Fibroblast of peridontal ligament (primary cell): ENCODE measurements around the gene ATG4A.

ENCODE experiments used
- DNase-seq: peaks from one replicate; pipeline ENCODE4 v3.0.0-alpha.2; 2010; ENCODE audit errors: extremely low read depth

The ATG4A gene

GRCh38 chrX:108168961-108169740 lies 77.6 kb downstream of the ATG4A start:
- no peak for DNase-seq

- no peak for DNase-seq
These were observed 78.2 kb downstream of the ATG4A start for GRCh38 chrX:108169768-108170167.

- no peak for DNase-seq
These were observed 80.1 kb downstream of the ATG4A start for GRCh38 chrX:108171671-108172070.

GRCh38 chrX:108173874-108174273 lies 82.3 kb downstream of the ATG4A start:
- no peak for DNase-seq

- no peak for DNase-seq
These were observed 86.0 kb downstream of the ATG4A start for GRCh38 chrX:108177351-108178142.

GRCh38 chrX:108178143-108178498 lies 86.5 kb downstream of the ATG4A start:
- no peak for DNase-seq

- DNase-seq, result peak; percentile 44
These were observed 95.2 kb downstream of the ATG4A start for GRCh38 chrX:108186811-108187210.

GRCh38 chrX:108198420-108198819 lies 106.8 kb downstream of the ATG4A start:
- DNase-seq, result no peak

GRCh38 chrX:108199041-108199440 lies 107.5 kb downstream of the ATG4A start:
- no peak for DNase-seq

GRCh38 chrX:108199691-108200090 lies 108.1 kb downstream of the ATG4A start:
- DNase-seq, result peak; percentile 6

- no peak for DNase-seq
These were observed 112.0 kb downstream of the ATG4A start for GRCh38 chrX:108203540-108203939.
